Activated T-cell treated with anti-CD3 and anti-CD28 coated beads for 4 hours (primary cell): ENCODE results near the gene DSP.

Experiments
- DNase-seq: peaks from one replicate; pipeline ENCODE4 v3.0.0-alpha.2; 2020

Gene DSP, protein sequence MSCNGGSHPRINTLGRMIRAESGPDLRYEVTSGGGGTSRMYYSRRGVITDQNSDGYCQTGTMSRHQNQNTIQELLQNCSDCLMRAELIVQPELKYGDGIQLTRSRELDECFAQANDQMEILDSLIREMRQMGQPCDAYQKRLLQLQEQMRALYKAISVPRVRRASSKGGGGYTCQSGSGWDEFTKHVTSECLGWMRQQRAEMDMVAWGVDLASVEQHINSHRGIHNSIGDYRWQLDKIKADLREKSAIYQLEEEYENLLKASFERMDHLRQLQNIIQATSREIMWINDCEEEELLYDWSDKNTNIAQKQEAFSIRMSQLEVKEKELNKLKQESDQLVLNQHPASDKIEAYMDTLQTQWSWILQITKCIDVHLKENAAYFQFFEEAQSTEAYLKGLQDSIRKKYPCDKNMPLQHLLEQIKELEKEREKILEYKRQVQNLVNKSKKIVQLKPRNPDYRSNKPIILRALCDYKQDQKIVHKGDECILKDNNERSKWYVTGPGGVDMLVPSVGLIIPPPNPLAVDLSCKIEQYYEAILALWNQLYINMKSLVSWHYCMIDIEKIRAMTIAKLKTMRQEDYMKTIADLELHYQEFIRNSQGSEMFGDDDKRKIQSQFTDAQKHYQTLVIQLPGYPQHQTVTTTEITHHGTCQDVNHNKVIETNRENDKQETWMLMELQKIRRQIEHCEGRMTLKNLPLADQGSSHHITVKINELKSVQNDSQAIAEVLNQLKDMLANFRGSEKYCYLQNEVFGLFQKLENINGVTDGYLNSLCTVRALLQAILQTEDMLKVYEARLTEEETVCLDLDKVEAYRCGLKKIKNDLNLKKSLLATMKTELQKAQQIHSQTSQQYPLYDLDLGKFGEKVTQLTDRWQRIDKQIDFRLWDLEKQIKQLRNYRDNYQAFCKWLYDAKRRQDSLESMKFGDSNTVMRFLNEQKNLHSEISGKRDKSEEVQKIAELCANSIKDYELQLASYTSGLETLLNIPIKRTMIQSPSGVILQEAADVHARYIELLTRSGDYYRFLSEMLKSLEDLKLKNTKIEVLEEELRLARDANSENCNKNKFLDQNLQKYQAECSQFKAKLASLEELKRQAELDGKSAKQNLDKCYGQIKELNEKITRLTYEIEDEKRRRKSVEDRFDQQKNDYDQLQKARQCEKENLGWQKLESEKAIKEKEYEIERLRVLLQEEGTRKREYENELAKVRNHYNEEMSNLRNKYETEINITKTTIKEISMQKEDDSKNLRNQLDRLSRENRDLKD (N-terminal part only)

DNA sequence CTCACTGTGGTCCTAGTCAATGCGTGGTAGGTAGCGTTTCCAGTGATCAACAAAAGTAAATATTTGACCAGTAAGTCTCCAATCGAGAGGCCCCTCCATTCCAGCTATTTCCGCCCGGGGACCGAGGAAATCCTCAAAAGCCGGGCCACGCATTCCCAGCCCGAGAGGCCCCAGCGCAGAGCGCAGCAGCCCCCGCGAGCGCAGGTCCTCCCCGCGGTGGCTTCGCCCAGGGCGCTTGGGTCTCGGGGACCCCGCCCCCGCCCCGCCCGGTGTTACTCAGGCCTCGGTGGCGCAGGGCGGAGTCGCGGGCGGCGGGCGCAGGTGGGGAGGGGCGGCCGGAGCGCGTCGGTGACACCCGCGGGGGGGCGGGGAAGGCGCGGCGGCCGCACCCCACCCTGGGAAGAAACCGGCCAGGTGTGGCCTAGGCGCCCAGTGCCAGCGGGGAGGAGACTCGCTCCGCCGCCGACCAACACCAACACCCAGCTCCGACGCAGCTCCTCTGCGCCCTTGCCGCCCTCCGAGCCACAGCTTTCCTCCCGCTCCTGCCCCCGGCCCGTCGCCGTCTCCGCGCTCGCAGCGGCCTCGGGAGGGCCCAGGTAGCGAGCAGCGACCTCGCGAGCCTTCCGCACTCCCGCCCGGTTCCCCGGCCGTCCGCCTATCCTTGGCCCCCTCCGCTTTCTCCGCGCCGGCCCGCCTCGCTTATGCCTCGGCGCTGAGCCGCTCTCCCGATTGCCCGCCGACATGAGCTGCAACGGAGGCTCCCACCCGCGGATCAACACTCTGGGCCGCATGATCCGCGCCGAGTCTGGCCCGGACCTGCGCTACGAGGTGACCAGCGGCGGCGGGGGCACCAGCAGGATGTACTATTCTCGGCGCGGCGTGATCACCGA lies at the start of gene DSP:
Gene DSP (plus strand): TSS at position 497 of the 890 bp plus-strand sequence. CDS start 245 bp downstream, at position 742.
- DNase-seq = no peak

DNA sequence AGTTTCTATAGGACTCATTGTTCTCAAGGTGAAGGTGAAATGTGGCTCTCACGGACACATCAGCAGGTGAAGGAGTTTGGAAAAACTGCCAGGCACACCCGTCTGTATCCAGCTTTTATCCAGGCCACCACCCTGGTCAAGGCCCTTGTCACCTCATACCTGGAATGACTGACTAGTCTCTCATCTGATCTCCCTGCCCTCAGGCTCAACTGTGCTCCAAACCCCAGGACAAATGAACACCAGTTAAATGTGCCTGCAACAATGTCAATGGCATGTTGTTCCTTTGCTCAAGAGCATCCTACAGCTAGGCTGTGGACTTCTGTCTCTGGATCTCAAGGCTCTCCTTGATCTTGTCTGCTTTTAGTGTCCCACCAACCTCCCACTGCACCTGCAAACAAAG lies 47.6 kb upstream of the DSP start:
- DNase-seq = no peak

DNA sequence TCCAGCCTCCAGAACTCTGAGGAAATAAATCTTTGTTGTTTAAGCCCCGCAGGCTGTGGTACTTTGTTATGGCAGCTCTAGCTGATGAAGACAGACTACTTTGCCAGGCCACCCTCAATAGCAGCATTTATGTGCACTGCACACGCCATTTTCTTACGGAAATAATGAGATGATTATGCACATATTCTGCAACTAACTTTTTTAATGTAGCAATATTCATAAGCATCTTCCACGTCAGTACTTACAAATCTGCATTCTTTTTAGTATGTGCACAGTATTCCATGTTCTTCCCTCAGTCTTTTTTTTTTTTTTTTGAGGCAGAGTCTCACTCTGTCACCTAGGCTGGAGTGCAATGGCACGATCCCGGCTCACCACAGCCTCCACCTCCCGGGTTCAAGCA lies 46.8 kb upstream of the DSP start:
- DNase-seq = no peak

DNA sequence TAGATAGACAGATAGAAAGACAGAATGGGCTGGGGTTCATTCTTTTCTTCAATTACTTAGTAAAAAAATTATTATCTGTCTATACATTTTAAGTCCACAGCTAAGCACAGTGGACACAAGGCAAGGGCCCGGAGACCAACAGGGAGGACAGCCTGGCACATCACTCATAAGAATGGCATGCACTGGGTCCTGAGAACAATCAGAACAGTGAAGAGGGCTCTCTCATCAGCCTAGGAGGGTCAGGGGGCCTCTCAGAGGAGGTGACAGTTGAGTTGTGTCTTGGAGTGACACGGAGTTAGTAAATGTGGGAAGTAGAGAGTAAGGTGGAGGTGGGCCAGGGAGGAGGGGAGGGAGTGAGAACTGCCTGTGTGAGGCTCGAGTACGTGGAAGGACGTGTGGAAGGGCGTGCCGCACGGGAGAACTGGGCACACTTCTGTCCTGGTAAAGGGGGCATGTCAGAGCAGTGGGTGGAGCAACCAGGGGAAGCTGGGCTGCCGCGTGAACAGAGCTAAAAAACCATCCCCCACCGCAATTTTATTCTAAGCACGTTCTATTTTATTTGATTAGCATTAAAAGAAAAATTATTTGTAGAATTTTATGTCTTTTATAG lies 45.1 kb upstream of the DSP start:
- no peak for DNase-seq

DNA sequence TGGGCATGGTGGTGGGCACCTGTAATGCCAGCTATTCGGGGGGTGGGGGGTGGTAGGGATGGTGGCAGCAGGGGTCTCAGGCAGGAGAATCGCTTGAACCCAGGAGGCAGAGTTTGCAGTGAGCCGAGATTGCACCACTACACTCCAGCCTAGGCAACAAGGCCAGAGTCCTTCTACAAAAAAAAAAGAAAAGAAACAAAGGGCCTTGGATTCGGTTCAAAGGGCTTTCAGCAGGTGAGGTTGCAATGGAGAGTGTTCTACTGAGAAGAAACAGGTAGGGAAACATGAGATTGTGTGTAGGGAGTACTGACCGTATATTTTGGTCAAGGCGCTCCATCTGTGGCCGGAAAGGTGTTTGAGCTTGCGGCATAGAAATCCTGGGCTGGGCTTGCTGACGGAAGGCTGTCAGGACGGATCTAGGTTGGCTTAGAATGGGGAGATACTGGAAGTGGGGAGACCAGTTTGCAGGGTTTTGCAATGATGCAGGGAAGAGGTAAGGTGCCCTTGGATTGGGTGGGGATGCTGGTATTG lies 40.7 kb upstream of the DSP start:
- no peak for DNase-seq

DNA sequence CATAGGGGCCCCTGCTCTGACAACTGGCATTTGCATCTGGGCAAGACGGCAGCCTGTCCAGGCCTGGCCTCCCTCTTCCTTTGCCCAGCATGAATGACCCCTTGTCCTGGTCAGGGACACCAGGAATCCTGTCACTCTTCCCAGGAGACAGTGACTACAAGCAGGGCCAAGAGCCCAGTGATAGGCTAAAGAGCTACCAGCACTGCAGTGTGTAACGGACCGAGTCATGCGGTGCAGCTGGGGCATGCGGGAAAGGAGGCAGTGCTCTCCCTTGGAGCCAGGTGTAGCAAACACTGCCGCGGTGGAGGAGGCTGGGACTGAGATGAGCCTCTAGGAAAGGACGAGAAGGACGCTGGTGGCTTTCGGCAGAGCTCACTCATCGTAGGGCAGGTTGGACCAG lies 38.7 kb upstream of the DSP start:
- no peak for DNase-seq

DNA sequence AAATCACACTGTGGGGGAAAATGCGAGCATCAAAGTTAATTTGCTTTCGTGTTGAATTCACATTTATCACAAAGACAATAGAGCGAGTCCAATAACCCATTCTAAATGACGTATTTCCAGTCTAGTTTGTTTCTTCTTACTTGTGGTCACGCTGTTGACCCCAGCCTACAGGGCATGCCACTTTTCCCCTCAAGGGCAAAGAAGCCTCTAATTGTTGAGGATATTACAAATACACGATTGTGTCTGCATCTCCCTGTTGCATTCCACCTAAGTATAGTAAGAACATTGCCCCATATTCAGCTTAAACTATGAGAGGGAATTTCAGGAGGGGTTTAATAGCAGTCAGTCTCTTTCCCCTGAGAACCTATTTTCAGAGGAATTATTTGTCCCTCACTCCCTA lies 37.4 kb upstream of the DSP start:
- DNase-seq = no peak

GRCh38 chr6:7505189-7505699 lies 36.2 kb upstream of the DSP start:
- DNase-seq = no peak

- DNase-seq = no peak
Measured at GRCh38 chr6:7507600-7507999, 33.9 kb upstream of the DSP start.

- DNase-seq = no peak
Measured at GRCh38 chr6:7512320-7512719, 29.2 kb upstream of the DSP start.

DNA sequence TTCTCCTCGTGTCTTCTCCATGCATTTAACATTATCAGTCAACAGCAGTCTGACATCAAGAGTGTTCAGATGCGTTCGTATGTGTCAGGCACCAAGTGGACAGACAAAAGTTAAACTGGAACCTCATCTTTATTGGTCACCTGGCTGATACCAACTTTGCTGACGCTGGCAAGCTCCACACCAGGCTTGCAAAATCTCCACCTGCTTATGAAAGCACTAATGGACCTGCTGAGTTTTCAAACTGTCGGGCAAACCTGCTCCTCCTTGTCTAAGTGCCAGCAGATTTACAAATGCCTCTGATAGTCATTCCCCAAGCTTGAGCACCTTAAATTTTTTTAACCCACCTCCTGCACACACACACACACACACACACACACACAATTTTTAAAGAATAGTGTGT lies 27.9 kb upstream of the DSP start:
- no peak for DNase-seq

DNA sequence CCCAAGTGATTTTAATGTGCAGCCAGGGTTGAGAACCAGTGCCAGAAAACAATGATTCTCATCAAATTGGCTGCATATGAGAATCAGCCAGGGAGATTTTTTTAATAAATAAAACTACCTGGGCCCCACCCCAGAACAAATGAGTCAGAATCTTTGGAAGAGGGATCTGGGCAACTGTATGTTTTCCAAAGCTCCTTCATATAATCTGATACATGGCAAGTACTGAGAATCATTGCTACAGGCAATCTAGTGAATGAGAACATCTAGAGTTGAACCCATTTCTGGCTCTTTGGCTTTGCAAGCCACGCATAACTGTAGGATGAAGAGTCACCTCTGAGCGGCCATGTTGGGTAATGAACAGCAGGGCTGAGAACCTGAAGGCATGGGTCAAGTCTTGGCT lies 26.1 kb upstream of the DSP start:
- DNase-seq = no peak

- DNase-seq = no peak
Measured at GRCh38 chr6:7518877-7519276, 22.6 kb upstream of the DSP start.

DNA sequence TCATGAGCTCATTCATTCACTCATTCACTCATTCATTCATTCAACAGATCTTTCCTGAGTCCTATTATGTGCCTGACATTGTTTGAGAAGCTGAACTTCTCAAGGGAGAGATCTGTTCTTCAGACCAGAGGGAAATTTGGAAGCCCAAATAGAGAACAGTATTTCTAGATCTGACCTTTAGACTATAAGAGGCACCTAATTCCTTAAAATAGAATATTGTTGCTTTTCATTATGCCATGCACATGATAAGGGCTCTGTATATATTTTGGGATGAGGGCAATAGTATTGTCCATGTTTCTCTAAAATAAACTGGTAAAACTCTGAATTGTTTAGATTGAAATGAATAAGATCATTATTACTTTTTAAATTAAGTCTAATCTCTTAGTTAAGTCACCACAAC lies 18.6 kb upstream of the DSP start:
- no peak for DNase-seq

DNA sequence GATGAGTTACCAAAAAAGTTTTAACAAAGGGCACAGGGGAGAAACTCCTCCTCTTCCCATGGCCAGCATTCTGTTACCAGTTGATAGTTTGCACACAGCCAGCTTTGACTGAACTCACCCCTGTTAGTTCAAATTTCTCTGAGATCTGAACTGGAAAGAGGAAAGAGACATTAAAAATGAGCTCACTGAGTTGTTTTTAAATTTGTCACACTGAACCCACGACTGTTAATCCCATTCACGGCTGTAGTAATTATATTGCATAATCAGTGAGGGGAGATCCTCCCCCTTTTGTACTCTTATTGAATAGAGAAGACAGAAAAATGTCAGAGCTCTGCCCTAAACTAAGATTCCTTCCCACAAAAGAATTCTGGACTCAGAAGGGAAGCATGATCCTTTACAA lies 17.5 kb upstream of the DSP start:
- DNase-seq = no peak

DNA sequence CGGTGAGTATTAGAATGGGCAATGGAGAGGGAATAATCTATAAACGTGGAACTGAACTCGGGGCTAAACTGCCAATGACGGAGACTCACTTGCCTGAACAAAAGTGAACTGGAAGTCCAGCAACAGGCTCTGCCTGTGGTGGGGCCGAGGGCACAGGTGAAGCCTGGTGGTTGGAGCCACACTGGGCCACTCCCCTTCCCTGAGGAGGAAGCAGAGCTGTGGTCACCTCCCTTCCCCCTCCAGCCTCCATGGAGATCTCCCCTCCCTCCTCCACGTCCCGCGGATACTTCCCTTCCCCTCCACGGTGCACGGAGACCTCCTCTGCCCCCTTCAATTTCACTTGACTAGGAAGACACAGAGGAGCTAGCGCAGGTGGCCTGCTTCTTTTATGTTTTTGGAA lies 14.7 kb upstream of the DSP start:
- no peak for DNase-seq

- DNase-seq = no peak
Measured at GRCh38 chr6:7528565-7528964, 12.9 kb upstream of the DSP start.

DNA sequence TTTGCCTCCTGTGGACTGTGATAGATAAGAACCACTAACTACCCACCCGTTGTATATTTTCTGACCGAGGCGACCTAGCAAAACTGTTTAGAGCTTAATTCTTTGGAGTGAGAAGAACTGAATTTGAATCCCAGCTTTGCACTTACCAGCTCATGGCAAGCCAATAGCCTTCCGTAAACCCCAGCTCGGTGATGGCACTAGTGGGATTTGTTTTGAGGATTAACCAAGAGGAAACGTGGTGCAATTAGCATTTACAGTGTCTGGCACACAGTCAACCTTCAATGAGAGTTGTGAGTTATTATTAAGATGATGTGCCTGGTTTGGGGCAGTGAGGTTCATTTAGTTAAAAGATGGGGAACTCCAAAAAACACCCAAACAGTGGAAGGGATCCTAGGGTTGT lies 12.3 kb upstream of the DSP start:
- DNase-seq = no peak

GRCh38 chr6:7532232-7532631 lies 9.2 kb upstream of the DSP start:
- DNase-seq = no peak

DNA sequence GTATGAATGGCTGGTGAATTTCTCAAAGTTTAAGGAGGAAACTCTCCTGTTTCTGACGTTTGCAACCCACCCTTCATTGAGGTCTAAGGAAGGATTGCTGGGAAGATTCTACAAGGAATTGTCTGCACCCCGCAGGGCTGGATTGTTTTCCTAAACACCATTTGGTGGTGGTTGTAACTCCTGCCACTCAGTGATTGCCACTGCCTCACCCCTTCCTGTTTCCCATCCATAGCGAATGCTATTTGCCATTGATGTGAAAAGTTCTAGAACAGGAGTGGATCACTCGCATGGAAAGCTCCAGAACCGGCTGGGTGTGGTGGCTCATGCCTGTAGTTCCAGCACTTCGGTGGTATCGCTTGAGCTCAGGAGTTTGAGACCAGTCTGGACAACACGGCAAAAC lies 8.7 kb upstream of the DSP start:
- no peak for DNase-seq

DNA sequence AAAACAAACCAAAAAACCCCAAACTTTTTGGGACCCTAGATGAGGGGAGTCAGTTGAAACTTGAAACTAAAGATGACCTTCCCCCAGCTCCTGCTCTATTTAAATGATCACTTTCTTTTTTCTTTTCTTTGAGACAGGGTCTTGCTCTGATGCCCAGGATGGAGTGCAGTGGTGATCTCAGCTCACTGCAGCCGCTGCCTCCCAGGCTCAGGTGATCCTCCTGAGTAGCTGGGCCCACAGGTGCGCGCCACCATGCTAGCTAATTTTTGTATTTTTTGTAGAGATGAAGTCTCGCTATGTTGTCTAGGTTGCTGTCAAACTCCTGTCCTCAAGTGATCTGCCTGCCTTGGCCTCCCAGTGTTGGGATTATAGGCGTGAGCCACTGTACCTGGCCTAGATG lies 7.3 kb upstream of the DSP start:
- no peak for DNase-seq
